GM23248 (cell line): ENCODE data around the gene CR1L.

Source experiments
- EZH2 ChIP-seq: fragments of 200-600 bp; sonication (generic); IDR thresholded peaks from 2 replicates; pipeline ENCODE4 v1.6.1; 2018; ENCODE audit warnings: antibody characterized with exemption, mild to moderate bottlenecking; ENCODE audit not compliant: insufficient read depth, poor library complexity, severe bottlenecking
- EZH2phosphoT487 ChIP-seq: fragments of 200-600 bp; sonication (generic); IDR thresholded peaks from 2 replicates; pipeline ENCODE4 v1.6.1; 2018; ENCODE audit warnings: antibody characterized with exemption, moderate library complexity, mild to moderate bottlenecking, low read depth; ENCODE audit not compliant: insufficient read depth

DNA sequence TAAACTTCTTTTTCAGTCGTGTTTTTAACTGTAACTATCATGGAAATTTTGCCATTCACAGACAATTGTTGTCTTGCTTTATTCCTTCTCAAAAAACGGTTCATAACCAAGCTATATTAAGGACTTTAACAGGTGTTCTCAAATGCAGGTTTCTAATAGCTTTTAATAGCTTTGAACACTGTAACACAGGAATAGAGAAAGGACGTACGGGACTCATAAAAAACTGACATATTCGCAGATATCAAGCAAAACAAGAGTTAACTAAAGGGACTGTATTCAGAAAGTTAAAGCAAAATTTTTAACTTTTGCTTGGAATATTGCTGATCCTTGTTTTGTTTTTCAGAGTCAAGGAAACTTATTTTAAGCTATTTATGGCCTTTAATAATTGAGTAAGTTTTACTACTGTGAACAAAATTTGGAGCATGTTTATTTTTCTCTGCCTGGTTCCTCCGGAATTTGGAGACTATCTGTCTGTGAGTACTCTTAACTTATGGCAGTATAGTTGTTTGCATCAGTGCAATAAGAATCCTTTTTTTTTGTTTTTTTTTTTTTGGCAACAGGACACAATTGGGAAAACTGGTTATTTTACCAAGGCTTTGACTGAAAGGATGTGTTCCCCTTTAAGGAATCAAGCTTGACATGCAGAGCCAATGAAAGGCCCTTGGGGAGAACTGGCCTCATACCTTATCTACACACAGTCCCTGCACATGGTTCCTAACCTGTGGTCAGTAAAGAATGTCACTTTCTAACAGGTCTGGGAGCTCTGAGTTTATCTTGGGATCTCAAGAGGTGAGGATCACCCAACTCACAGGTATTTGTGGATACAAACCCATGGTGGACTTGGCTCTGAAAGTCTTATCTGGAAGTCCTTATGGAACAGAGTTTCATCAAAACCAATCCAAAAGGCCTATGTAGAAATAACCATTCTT lies 101.2 kb downstream of the CR1L start:
- no peak for TF ChIP-seq EZH2
- no peak for TF ChIP-seq EZH2phosphoT487
